ENCODE results near the gene CEACAM1.
"Not testable (repeated sequence)": the region's sequence is repeated elsewhere in the genome, so short reads cannot be mapped to it uniquely, and the experiment has no call there.

CEACAM1 gene

GRCh38 chr19:42548552-42548951 lies 20.3 kb upstream of the CEACAM1 start:
- no peak for DNase-seq (ENCODE audit: low read depth)

- no peak for DNase-seq (ENCODE audit: low read depth)
Observed at GRCh38 chr19:42547929-42548328, 19.6 kb upstream of the CEACAM1 start.

GRCh38 chr19:42546831-42547500 lies 18.7 kb upstream of the CEACAM1 start:
- DNase-seq (ENCODE audit: low read depth): no peak

GRCh38 chr19:42544146-42544545 lies 15.9 kb upstream of the CEACAM1 start:
- DNase-seq (ENCODE audit: low read depth): no peak

- DNase-seq (ENCODE audit: low read depth): no peak
Observed at GRCh38 chr19:42542791-42543190, 14.5 kb upstream of the CEACAM1 start.

- DNase-seq (ENCODE audit: low read depth): no peak
Observed at GRCh38 chr19:42540071-42540553, 11.8 kb upstream of the CEACAM1 start.

- no peak for DNase-seq (ENCODE audit: low read depth)
Observed at GRCh38 chr19:42538841-42539709, 10.8 kb upstream of the CEACAM1 start.

GRCh38 chr19:42535276-42535675 lies 7.0 kb upstream of the CEACAM1 start:
- DNase-seq (ENCODE audit: low read depth): not testable (repeated sequence)

GRCh38 chr19:42534391-42534790 lies 6.1 kb upstream of the CEACAM1 start:
- DNase-seq (ENCODE audit: low read depth): no peak

GRCh38 chr19:42532891-42533290 lies 4.6 kb upstream of the CEACAM1 start:
- no peak for DNase-seq (ENCODE audit: low read depth)

- DNase-seq (ENCODE audit: low read depth): no peak
Observed at GRCh38 chr19:42531313-42531712, 3.0 kb upstream of the CEACAM1 start.

GRCh38 chr19:42529248-42529764 lies 1.0 kb upstream of the CEACAM1 start:
- DNase-seq (ENCODE audit: low read depth): peak; percentile 40

- no peak for DNase-seq (ENCODE audit: low read depth)
Observed at GRCh38 chr19:42524943-42525342, 3.3 kb downstream of the CEACAM1 start.

- DNase-seq (ENCODE audit: low read depth): no peak
Observed at GRCh38 chr19:42524250-42524649, 4.0 kb downstream of the CEACAM1 start.

- DNase-seq (ENCODE audit: low read depth): not testable (repeated sequence)
Observed at GRCh38 chr19:42522262-42522661, 6.0 kb downstream of the CEACAM1 start.

GRCh38 chr19:42521346-42522030 lies 6.8 kb downstream of the CEACAM1 start:
- no peak for DNase-seq (ENCODE audit: low read depth)

GRCh38 chr19:42519108-42519507 lies 9.2 kb downstream of the CEACAM1 start:
- no peak for DNase-seq (ENCODE audit: low read depth)

- no peak for DNase-seq (ENCODE audit: low read depth)
Observed at GRCh38 chr19:42516771-42517170, 11.5 kb downstream of the CEACAM1 start.

- DNase-seq (ENCODE audit: low read depth): no peak
Observed at GRCh38 chr19:42515241-42515832, 12.9 kb downstream of the CEACAM1 start.

GRCh38 chr19:42514449-42514848 lies 13.8 kb downstream of the CEACAM1 start:
- DNase-seq (ENCODE audit: low read depth): no peak

- DNase-seq (ENCODE audit: low read depth): no peak
Observed at GRCh38 chr19:42512743-42513304, 15.5 kb downstream of the CEACAM1 start.

All from stimulated activated CD8-positive, alpha-beta memory T cell treated with anti-CD3 and anti-CD28 coated beads, Interleukin-7, amount 100 ng/mL, for 24 hours (primary cell).